Femur (tissue), 1 donor: ENCODE results near the gene RUFY3.
"Not testable (repeated sequence)": the region's sequence is repeated elsewhere in the genome, so short reads cannot be mapped to it uniquely, and the experiment has no call there.

Experiments
- DNase-seq: peaks from one replicate; pipeline ENCODE4 v3.0.0-alpha.2; 2017

Gene RUFY3

DNA sequence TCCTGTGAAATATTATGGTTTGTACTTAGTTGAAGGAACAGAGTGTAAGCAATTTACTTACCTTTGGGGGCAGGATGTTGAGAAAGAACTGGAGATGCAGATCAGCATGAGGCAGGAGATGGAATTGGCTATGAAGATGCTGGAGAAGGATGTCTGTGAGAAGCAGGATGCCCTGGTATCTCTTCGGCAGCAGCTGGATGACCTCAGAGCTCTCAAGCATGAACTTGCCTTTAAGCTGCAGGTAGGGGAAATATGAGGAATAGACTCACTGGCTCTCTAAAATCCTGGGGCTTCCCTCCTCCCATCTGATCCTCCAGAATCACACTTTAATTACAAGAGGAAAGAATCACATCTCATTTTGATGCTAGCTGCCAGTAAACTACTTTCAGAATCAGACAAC, 67.0 kb downstream of the RUFY3 start:
- no peak for DNase-seq

DNA sequence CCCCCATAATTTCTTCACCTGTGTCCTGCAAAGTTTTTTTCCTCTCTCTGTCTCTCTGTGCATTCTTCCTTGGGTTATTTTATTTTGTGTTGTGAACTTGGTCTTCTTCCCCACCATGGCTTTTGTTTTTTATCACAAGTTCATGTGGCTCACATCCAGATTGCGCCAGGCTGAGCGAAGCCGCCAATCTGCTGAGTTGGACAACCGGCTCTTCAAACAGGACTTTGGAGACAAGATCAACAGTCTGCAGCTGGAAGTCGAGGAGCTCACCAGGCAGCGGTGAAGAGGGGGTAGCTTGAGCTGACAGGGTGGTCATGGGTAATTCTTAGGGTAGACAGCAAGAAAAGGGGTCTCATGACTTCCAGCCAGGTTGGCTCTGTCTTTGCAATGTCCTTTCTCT, 71.9 kb downstream of the RUFY3 start:
- no peak for DNase-seq

DNA sequence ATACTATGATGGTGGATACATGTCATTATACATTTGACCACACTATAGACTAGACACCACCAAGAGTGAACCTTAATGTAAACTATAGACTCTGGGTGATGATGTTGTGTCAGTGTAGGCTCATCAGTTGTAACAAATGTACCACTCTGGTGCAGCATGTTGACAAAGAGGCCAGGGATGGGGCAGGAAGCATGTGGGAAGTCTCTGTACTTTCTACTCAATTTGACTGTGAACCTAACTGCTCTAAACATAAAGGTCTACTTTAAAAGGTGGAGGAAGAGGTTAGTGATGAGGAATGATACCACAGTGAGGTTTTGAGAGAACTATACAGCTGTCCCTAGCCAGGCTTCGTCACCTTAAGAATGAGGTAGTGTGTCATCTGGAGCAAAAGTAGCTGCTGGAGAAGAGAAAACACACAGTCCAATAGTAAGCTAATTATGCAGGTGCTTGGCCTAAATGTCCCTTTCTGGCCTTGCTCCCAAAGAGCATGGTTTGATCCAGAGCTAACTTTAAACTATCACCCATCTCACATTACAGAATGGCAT, 79.6 kb downstream of the RUFY3 start:
- no peak for DNase-seq

DNA sequence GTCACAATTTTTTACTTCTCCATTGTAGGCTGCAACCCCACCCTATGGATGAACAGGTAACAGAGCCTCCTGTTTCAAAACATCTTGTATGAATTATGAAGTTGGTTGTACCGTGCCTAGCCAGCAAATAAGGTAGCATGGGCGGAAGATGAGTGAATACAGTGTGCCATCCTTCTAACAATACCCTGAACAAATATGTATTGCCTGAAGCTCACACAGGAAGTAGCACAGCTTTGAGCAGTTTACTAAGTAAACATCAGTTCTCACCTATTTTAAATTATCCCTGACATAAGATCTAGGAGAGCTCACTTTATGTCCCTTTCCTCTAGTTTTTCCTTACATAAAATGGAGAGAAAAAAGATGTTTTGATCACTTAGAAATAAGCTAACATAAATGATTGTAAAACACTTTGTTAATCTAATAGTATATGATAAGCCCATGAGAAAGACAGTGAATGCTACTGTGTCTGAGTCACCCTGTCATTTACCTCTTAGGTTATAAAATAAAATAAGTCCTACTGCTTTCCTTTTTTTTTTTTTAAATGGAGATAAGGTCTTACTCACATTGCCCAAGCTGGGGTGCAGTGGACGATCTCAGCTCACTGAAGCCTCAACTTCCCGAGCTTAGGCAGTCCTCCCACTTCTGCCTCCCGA, 81.3 kb downstream of the RUFY3 start:
- no peak for DNase-seq

DNA sequence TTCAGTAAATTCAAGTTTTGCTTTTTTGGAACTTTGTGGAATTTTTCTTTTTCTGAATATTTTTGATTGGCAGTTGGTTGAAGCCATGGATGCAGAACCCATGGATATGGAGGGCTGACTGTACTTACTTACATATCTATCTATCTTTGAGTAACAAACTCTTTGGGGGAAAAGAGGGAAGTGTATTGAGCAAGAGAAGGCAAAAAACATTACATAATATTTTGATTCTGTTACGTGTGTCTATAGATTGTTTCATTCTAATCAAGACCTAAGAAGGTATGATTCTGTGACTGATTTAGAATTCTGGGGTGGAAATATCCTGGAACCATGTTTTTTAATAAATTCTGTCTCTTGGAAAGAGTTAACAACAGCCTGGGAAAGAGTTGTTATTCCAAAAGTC, 86.4 kb downstream of the RUFY3 start:
- no peak for DNase-seq

DNA sequence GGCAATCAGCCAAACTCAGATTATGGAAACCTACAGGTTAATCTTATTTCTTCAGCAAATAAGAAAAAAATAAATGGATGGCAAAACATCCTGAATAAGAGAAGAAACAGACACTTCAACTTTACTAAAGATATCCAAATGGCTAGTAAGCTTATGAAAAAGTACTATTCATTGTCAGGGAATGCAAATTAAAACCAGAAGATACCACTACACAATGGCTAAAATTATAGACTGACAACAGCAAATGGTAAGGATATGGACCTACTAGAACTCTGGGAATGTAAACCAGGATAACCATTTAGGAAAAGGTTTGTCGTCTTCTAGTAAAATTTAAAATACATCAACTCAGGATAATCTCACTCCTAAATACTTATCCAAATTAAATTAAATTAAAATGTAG, 93.6 kb downstream of the RUFY3 start:
- no peak for DNase-seq

DNA sequence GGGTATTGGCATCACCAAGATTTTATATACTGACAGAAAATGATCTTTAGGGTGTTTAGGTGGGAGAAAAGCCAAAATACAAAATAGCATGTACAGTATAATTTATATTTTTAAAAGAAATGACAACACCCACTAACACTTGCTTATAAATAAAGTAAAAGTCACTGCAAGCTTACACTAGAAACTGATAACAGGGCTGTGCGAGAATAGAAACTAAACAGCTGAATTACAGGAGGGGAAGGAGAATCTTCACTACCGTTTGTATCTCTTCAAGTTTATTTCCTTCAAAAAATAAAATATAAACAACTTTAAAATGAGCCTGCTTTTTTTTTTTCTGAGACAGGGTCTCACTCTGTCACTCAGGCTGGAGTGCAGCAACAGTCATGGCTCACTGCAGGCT, 95.1 kb downstream of the RUFY3 start:
- no peak for DNase-seq

DNA sequence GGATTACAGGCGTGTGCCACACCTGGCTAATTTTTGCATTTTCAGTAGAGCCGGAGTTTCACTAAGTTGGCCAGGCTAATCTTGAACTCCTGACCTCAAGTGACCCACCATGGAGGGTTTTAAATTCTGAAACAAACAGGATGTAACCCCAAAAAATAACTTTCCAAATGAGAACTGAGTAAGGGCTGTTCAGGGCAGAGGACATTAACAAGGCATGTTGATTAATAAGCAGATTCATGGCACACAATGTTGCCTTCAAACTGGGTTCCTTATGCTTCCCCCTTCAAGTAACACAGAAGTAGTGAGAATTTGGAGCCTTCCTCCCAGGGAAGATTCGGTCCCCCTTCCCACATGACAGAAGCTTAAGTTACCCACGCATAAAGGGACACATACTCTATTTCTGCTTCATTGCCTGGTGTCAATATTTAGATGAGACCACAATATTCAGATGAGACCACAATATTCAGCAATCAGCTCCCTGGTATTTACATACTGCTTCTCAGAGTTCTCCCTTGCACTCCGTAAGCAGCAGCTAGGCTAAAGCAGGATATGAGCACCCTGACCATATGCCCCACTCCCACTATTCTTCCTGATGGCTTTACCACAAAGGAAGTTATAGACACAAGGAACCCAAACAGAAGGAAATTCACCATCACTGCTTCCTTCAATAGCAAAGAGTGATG, 96.5 kb downstream of the RUFY3 start:
- no peak for DNase-seq

DNA sequence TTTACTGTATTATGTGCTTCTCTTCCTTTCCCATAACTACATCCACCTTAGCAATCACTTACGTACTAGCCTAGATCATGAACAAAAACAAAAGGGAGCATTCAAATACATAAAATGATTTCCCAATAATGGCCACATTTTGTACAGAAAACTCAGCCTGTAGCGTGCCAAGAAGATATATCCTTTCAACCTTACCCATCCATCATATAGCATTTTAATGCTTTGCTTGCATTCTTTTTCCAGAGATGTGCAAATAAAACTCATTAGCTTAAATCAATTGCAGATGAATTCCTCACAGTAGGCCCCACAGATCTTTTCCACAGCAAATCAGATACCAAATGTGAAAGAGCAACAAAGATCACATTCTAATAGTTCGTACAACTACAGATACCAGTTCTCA, 97.2 kb downstream of the RUFY3 start:
- DNase-seq: no peak

DNA sequence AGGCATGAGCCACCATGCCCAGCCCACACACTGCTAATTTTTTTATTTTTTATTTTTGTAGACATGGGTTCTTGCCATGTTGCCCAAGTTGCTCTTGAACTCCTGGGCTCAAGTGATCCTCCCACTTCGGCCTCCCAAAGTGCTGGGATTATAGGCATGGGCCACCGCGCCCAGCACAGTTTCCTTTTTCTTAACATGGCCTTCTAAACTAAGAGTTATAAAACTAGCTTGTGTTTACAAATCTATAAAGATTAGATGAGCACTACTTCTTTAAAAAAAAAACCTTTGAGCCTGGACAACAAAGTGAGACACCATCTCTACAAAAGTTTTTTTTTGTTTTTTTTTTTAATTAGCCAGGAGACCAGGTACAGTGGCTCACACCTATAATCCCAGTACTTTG, 107.3 kb downstream of the RUFY3 start:
- DNase-seq: no peak

DNA sequence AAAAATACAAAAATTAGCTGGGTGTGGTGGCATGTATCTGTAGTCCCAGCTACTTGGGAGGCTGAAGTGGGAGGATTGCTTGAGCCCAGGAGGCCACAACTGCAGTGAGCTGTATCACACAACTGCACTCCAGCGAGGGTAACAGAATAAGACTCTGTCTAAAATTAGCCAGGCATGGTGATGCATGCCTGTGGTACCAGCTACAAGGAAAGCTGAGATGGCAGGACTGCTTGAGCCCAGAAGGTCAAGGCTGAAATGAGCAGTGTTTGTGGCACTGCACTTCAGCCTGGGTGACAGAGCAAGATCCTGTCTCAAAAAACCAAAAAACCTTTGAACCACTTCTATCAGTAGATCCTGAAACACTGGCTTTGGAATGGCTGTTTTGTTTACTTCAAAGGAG, 107.7 kb downstream of the RUFY3 start:
- DNase-seq: no peak

DNA sequence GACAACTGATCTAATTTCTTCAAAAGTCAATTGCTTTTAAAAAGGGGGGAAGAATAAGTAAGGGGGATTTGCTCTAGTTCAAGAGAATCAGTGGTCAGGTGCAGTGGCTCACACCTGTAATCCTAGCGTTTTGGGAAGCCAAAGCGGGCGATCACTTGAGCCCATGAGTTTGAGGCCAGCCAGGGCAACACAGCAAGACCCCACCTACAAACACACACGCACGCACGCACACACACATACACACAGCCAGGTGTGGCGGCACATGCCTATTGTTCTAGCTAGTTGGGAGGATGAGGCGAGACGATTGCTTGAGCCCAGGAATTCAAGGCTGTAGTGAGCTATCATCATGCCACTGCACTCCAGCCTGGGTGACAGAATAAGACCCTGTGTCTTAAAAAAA, 108.3 kb downstream of the RUFY3 start:
- DNase-seq: no peak

DNA sequence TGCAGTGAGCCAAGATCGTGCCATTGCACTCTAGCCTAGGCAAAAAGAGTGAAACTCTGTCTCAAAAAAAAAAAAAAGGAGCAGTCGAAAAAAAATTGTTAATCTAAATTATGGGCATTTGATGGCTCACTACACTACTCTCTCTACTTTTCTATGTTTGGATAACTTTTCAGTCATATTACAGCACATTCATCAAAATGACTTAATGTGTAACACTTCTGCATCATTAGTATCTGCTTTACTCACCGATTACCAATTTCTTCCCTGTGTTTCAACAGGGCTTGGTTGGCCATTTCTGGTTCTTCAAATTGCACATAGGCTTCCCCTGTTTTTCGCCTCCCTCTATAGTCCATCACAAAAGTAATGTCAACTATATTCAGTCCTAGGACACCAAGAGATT, 109.5 kb downstream of the RUFY3 start:
- no peak for DNase-seq

DNA sequence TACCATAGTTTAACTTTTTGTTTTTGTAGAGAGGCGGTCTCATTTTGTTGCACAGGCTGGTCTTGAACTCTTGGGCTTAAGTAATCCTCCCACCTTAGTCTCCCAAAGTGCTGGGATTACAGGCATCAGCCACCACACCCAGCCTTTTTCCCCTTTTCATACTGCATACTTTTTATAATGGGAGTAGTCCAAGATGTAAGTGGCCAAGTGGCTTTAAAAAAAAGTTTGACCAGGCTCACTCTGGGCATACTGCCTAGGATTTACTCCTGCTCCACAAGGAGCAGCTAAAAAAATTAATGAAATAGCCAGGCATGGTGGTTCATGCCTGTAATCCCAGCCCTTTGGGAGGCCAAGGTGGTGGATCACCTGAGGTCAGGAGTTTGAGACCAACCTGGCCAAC, 111.9 kb downstream of the RUFY3 start:
- no peak for DNase-seq

DNA sequence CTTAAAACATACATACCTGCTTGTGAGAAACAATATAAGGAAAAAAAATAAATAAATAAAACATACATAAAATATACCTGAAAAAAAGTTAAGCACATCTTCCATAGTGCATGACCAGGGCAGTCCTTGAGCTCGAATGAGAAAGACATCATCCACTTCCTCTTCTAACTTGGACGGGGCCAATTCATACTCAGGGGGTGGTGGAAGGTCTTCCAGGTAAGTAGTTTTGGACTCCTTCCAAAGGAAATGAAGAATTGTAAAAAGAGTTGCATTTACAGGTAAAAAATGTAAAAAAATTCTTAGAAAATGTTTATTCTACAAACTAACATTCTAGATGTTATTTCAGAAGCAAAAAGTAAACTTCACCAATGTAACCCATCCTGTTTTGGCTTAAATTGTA, 114.3 kb downstream of the RUFY3 start:
- no peak for DNase-seq

DNA sequence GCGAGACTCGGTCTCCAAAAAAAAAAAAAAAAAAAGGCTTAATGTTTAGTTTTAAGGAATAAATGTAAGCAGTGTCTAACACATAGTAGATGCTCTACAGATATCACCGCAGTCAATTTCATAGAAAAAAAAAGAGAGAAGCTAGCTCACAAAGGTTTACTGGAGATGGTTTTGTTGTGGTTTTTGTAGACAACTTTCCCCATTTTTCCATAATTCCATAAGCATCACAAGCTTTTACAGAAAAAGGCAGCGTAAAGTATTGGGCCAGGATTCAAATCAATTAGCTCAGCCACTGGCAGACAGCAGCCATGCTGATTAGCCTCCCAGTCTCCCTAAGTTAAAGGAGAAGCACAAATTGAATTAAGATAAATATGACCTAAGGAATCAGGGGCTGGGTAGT, 116.4 kb downstream of the RUFY3 start:
- DNase-seq: no peak

DNA sequence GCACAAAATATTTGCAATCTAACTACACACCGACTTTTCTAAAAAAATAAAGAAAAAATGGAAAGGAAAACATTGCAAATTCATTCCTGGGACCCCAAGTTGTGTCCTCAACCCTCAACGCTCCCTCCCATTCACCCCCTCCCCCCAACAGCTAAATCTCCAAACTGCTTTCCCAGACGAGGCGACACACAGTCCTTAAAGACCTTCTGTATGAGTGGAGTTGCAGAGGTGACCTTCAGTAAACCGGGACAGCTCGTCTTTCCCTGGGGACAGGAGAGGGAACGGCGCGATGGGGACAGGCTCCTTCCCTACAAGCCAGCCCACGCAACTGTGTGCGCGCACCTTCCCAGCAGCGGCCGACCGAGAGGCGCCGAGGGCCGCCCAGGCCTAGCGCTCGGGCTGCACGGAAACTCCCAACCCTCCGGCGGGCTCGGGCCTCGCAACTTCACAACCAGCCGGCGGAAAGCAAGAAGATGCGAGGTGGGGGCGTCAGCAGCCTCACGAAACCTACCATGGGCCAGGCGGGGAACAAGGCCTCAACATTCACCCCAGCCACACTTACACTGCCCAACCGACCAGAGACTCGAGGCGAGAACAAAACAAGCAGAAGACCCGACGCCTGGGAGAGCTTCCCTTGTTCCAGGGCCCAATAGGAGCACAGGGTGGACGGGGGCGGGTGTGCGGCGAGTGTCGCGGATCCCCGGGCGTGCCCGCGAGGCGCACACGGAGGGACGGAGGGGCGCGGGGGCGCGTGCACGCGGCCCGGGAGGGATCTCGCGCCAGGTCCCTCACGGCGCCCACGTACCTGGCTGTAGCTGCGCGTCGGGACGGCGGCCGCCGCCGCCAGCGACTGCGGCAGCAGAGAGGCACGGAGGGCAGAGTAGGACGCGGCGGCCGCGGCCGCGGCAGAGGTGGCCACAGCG, 117.2 kb downstream of the RUFY3 start:
- DNase-seq: peak; percentile 79

DNA sequence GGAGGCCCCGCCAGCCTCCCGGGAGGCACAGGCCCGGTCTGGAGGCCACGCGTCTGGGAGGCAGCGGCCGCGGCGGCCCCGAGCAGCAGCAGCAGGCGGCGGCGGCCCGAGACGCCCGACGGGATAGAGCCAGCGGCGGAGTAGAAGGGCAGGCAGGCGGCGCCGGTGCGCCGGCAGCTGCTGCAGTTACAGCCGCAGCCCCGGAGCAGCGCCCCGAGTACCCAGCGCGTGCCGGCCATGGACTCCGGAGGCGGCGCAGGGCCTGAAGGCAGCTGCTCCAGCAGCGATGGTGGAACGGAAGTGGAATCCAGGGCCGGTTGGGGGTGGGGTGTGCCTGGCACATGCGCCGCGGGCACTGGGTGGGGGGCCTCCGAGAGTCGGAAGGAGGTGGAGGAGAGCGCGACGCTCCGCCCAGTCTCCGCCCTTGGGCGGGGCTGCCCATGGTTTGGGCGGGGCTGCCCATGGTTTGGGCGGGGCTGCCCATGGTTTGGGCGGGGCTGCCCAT, 117.9 kb downstream of the RUFY3 start, which contains the start of gene GRSF1:
Gene GRSF1 (minus strand): TSS at position 302 of the 505 bp plus-strand sequence. CDS start 63 bp downstream, at position 239.
- peak; percentile 95 for DNase-seq

DNA sequence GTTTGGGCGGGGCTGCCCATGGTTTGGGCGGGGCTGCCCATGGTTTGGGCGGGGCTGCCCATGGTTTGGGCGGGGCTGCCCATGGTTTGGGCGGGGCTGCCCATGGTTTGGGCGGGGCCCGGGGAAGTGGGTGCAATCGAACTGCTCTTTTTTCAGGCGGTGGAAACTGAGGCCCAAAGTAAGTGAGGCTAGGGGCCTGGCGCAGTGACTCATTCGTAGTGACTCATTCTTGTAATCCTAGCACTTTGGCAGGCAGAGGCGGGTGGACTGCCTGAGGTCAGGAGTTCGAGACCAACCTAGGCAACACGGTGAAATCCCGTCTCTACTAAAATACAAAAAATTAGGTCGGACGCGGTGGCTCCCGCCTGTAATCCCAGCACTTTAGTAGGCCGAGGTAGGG, 118.4 kb downstream of the RUFY3 start:
- peak; percentile 46 for DNase-seq

DNA sequence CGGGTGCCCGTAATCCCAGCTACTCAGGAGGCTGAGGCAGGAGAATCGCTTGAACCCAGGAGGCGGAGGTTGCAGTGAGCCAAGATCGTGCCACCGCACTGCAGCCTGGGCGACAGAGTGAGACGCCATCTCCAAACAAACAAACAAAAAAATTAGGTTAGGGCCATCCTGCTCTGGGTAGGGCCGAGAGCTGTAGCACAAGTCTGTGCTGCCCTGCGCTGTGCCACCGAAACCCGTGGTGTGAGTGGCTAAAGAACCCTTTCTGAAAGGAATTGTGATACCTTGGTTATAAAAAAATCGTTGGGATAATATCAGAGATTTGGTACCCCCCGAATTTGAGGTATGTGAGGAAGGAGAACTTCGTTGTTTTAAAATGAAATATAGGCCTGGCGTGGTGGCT, 118.9 kb downstream of the RUFY3 start:
- not testable (repeated sequence) for DNase-seq

DNA sequence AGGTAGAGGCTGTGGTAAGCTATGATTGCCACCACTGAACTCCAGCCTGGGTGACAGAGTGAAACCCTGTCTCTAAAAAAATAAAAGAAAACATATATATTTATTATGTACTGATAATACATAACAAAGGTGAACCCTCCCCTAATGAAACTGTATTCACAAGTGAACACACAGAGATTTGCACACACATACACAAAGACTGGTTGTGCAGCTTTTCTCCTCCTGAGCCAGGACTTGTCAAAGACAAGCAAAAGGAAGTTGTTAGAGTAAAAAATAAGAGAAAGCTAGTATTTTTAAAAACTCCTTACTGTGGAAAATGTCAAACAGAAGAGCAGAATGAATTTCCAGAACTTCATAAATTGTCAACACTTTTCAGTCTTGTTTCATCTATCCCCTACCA, 119.4 kb downstream of the RUFY3 start:
- DNase-seq: no peak

DNA sequence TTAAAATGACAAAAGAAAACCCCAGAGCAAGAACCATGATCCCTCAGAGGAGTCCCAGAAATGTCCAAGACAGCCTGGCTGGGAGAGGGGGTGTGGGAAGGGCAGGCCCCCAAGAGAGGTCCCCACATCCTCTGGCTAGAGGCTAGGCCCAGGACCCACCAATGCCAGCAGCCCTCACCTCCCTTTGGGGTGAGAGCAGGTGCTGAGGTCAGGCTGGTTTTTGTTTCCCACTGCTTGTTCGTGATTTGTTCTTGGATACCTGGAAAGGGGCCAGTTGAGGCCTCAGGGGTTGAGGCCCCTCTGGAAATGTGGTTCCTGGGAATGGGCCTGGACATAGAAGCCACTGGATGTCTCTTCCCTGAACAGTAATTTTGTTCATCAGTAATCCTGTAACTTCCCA, 120.2 kb downstream of the RUFY3 start:
- DNase-seq: peak; percentile 32

DNA sequence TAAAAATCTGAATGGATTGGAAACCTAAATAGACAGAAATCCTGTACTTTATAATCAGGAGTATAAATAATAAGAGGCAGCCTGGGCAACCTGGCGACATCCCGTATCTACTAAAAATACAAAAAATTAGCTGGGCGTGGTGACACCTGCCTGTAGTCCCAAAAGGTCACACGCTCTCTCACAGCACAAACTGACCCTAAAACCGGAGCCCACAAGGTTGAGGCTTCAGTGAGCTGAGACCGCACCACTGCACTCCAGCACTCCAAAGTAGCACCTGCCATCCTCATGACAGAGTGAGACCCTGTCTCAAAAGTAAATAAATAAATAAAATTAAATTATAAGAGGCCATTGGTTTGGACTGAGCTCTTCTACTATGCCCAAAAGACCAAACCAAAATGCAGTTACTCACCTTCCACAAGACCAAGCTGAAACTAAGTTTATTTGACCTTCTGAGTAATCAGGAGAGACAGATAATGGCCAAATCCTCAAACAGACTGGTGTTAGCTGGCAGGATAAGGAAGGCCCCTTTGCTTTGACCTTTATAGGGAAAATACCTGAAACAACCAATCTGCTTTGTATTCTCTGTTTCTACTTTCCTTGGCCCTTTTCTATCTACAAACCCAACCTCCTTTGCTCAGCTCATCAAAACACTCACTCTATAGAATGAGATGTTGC, 121.1 kb downstream of the RUFY3 start:
- DNase-seq: no peak
